ENCODE results near the gene SRCIN1. TPM values are rescaled to one million over a fixed set of nuclear protein-coding genes. Genes with fewer than 3 reads are reported as not detected.

Gene SRCIN1
- total and polyA plus RNA-seq, 12 donors: 0.27 to 3.2 (median 1.2) TPM

DNA sequence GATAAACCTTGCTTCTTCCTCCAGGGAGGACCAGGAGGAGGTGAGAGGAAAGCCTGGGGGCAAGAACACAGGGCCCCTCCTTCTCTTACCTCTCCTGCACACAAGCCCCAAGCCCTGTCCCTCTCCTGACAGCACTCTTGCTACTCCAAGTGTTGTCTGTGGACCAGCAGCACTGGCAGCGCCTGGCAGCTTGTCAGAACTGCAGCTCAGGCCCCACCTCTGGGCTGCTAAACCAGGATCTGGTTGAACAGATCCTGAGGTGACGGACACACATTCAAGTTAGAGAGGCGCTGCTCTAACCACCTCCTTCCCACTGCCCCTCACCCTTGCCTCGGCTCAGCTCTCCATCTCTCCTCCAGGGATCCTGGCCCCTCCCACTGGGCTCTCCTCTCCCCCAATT is 56.5 kb downstream of the SRCIN1 start:
- TF ChIP-seq, protein P1, sequence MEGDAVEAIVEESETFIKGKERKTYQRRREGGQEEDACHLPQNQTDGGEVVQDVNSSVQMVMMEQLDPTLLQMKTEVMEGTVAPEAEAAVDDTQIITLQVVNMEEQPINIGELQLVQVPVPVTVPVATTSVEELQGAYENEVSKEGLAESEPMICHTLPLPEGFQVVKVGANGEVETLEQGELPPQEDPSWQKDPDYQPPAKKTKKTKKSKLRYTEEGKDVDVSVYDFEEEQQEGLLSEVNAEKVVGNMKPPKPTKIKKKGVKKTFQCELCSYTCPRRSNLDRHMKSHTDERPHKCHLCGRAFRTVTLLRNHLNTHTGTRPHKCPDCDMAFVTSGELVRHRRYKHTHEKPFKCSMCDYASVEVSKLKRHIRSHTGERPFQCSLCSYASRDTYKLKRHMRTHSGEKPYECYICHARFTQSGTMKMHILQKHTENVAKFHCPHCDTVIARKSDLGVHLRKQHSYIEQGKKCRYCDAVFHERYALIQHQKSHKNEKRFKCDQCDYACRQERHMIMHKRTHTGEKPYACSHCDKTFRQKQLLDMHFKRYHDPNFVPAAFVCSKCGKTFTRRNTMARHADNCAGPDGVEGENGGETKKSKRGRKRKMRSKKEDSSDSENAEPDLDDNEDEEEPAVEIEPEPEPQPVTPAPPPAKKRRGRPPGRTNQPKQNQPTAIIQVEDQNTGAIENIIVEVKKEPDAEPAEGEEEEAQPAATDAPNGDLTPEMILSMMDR (IDR thresholded peaks at IDR 0.05): no peak

DNA sequence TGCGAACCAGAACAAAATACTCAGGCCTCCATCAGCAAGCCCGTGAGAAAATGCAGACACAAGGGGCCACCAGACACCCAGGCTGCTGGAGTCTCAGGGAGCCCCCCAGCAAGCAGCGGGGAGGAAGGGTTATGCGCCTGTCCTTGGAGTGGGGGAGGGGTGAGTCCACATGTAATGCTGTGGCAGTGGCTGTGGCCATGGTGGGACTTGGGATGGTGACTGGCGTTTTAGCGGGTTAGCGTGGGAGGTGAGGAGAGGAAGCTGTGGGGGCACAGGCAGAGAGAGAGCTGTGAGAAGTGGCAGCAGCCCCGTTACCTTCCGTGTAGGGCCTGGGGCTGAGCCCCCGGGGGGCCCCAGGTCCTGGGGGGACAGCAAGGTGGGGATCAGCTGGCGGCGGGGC is 58.3 kb downstream of the SRCIN1 start:
- H3K4me3 ChIP-seq: no peak overlapping the region
- peaks cover 0 to 10% (median 0%) of the 10 kb centered on the region in 9 donors for H3K4me1 ChIP-seq
- 78 to 79% methylated on average over 12 of the region's 12 CpGs for WGBS, 2 donors
- intact Hi-C loops (cut with DNase I): loop anchor here in 1 of 10 donors (5.0 kb wide), 1 partner anchor 55 kb away; no protein-coding TSS in a partner anchor
- no peak for DNase-seq
- ATAC-seq: no peak
- no peaks in the 10 kb centered on the region for H3K9me3 ChIP-seq
- peaks cover 0 to 31% (median 23%) of the 10 kb centered on the region in 7 donors for H3K27me3 ChIP-seq
- TF ChIP-seq, protein P1 (IDR thresholded peaks at IDR 0.05): no peak
- H3K36me3 ChIP-seq: no peaks in the 10 kb centered on the region
- H3K27ac ChIP-seq: no peak overlapping the region

More for the DNA sequence above, 56.5 kb downstream of the SRCIN1 start:
- WGBS, 2 donors: 60 to 67% methylated on average over 4 of the region's 4 CpGs
- Histone ChIP-seq H3K4me3 (no peak overlapping the region), H3K27me3 (peaks cover 0 to 44% (median 16%) of the 10 kb centered on the region in 7 donors), H3K4me1 (peaks cover 0 to 10% (median 0%) of the 10 kb centered on the region in 9 donors), H3K9me3 (no peaks in the 10 kb centered on the region), H3K36me3 (no peaks in the 10 kb centered on the region), H3K27ac (no peak overlapping the region)
- no peak for DNase-seq
- intact Hi-C loops (cut with DNase I): loop anchor here in 1 of 10 donors (5.0 kb wide), 1 partner anchor 53 kb away; no protein-coding TSS in a partner anchor
- ATAC-seq: peak in 3 of 8 donors; percentile 21 to 43 (median 25)

DNA sequence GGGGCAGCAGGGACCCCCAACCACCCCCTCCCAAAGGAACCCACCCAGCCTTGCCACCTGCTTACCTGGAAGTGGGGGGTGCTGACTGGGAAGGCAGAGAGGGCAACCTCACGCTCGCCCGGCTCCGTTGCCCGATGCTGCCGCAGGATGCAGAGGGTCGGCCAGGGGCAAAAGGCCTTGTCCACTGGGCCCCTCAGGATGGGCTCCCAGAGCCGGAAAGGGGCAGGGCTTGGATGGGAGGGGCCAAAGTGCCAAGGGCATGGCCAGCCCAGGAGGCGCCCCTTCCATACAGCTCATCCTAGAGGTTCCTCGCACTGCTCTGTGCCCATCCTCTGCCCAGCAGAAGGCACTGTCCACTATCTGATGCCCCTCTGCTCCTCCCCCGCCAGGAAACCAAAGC is 59.4 kb downstream of the SRCIN1 start:
- WGBS, 2 donors: 85 to 87% methylated on average over 10 to 11 of the region's 11 CpGs
- H3K4me3 ChIP-seq: no peak overlapping the region
- peaks cover 0 to 10% (median 0%) of the 10 kb centered on the region in 9 donors for H3K4me1 ChIP-seq
- no peaks in the 10 kb centered on the region for H3K36me3 ChIP-seq
- intact Hi-C loops (cut with DNase I): loop anchor here in 1 of 10 donors (5.0 kb wide), 1 partner anchor 56 kb away; no protein-coding TSS in a partner anchor
- H3K9me3 ChIP-seq: no peaks in the 10 kb centered on the region
- no peak for ATAC-seq
- peaks cover 0 to 33% (median 23%) of the 10 kb centered on the region in 7 donors for H3K27me3 ChIP-seq
- TF ChIP-seq, protein P1 (IDR thresholded peaks at IDR 0.05): no peak
- no peak for DNase-seq
- no peak overlapping the region for H3K27ac ChIP-seq

DNA sequence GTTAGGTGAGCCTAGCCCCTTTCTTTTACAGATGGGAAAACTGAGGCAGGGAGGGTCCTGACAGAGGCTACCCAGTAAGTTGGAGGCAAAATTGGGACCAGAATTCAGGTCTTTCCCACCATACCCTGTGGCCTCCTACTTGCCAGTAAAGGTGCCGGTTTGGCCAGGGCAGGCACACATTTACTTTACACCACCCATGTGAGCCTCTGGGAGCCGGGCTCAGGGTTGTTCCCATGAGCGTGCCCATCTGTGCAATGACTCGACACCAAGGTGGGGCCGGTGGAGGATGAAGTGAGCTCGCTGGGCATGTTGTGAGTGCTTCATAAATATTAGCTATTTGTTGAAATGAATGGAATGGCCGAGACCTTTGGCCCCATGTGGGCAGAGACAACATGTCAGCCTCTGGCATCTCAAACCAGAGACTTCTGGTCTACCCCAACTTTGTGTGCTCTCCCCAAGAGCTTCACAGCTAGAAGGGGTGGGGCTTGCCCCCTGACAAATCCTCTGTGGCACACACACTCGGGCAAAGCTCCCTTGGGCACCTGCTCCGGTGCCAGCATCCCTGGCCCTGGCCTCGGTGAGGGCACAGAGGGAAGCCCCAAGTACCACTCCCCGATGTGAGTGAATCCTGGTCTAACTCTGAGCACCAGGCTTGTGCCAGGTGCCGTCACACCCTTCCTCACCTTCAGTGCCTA is 60.1 kb downstream of the SRCIN1 start:
- 88 to 90% methylated on average over 12 of the region's 12 CpGs for WGBS, 2 donors
- no peaks in the 10 kb centered on the region for H3K9me3 ChIP-seq
- no peak overlapping the region for H3K27ac ChIP-seq
- intact Hi-C loops (cut with DNase I): loop anchor here in 1 of 10 donors (5.0 kb wide), 1 partner anchor 57 kb away; no protein-coding TSS in a partner anchor
- H3K4me1 ChIP-seq: peaks cover 0 to 9% (median 0%) of the 10 kb centered on the region in 9 donors
- TF ChIP-seq, protein P1 (IDR thresholded peaks at IDR 0.05): no peak
- no peaks in the 10 kb centered on the region for H3K36me3 ChIP-seq
- H3K27me3 ChIP-seq: peaks cover 0 to 40% (median 29%) of the 10 kb centered on the region in 7 donors
- no peak for ATAC-seq
- no peak for DNase-seq
- H3K4me3 ChIP-seq: no peak overlapping the region
